Astrocyte (in vitro differentiated cells and primary cell): ENCODE data around the gene PIM3.

ENCODE experiments used
- EZH2 ChIP-seq: IDR thresholded peaks from 2 replicates; pipeline ENCODE4 v1.6.1; 2012; ENCODE audit warnings: mild to moderate bottlenecking, low read length, inconsistent platforms; ENCODE audit not compliant: insufficient read depth
- TF ChIP-seq, protein P1 (sequence below): IDR thresholded peaks from 2 replicates; pipeline ENCODE4 v1.5.1; 2011; ENCODE audit warnings: low read depth, mild to moderate bottlenecking, inconsistent platforms, low read length, moderate library complexity; ENCODE audit not compliant: insufficient read depth

GRCh38 chr22:49962012-49962750 lies 1.6 kb downstream of the PIM3 start:
- no peak for TF ChIP-seq EZH2
- TF ChIP-seq, protein P1, sequence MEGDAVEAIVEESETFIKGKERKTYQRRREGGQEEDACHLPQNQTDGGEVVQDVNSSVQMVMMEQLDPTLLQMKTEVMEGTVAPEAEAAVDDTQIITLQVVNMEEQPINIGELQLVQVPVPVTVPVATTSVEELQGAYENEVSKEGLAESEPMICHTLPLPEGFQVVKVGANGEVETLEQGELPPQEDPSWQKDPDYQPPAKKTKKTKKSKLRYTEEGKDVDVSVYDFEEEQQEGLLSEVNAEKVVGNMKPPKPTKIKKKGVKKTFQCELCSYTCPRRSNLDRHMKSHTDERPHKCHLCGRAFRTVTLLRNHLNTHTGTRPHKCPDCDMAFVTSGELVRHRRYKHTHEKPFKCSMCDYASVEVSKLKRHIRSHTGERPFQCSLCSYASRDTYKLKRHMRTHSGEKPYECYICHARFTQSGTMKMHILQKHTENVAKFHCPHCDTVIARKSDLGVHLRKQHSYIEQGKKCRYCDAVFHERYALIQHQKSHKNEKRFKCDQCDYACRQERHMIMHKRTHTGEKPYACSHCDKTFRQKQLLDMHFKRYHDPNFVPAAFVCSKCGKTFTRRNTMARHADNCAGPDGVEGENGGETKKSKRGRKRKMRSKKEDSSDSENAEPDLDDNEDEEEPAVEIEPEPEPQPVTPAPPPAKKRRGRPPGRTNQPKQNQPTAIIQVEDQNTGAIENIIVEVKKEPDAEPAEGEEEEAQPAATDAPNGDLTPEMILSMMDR: no peak
